ENCODE results near the gene ZNF821.
A peak's percentile ranks its signal among the peaks of the same experiment; 100 is the strongest.

Gene ZNF821

GRCh38 chr16:71851746-71852145, 32.2 kb downstream of the ZNF821 start:
- Histone ChIP-seq H4K20me1 (ENCODE audit: insufficient read depth, low read length, poor library complexity, severe bottlenecking) (peaks cover 2% of the 10 kb centered on the region), H3K9me2 (replicated peaks; ENCODE audit: low read depth, low read length) (no peaks in the 10 kb centered on the region), H3K36me3 (ENCODE audit: insufficient read depth, low read length) (peaks cover 20% of the 10 kb centered on the region; the same call in 1 of the 2 replicates), H3F3A (ENCODE audit: low read depth) (no peaks in the 10 kb centered on the region), H3K9ac (ENCODE audit: low read depth, low read length, poor library complexity, severe bottlenecking) (no peak overlapping the region), H3K27me3 (ENCODE audit: insufficient read depth, low read length, poor library complexity, severe bottlenecking) (no peaks in the 10 kb centered on the region), H3K4me1 (ENCODE audit: insufficient read depth, low read length, poor library complexity, severe bottlenecking) (peaks cover 18% of the 10 kb centered on the region), H3K9me3 (ENCODE audit: insufficient read depth, low read depth, low read length) (no peaks in the 10 kb centered on the region), H3K4me2 (ENCODE audit: low read depth, low read length, poor library complexity, severe bottlenecking) (peak overlapping the region; percentile 19), H3K4me3 (ENCODE audit: low read length, poor library complexity, severe bottlenecking) (no peak overlapping the region), H3K79me2 (ENCODE audit: insufficient read depth, low read length) (peaks cover 19% of the 10 kb centered on the region), H2AFZ (ENCODE audit: low read length) (no peak overlapping the region)
- TF ChIP-seq, protein P1, sequence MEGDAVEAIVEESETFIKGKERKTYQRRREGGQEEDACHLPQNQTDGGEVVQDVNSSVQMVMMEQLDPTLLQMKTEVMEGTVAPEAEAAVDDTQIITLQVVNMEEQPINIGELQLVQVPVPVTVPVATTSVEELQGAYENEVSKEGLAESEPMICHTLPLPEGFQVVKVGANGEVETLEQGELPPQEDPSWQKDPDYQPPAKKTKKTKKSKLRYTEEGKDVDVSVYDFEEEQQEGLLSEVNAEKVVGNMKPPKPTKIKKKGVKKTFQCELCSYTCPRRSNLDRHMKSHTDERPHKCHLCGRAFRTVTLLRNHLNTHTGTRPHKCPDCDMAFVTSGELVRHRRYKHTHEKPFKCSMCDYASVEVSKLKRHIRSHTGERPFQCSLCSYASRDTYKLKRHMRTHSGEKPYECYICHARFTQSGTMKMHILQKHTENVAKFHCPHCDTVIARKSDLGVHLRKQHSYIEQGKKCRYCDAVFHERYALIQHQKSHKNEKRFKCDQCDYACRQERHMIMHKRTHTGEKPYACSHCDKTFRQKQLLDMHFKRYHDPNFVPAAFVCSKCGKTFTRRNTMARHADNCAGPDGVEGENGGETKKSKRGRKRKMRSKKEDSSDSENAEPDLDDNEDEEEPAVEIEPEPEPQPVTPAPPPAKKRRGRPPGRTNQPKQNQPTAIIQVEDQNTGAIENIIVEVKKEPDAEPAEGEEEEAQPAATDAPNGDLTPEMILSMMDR (conservative IDR thresholded peaks at IDR 0.05; ENCODE audit: low read length): no peak
- no peak for TF ChIP-seq EZH2phosphoT487 (IDR thresholded peaks at IDR 0.05; ENCODE audit: borderline replicate concordance)

DNA sequence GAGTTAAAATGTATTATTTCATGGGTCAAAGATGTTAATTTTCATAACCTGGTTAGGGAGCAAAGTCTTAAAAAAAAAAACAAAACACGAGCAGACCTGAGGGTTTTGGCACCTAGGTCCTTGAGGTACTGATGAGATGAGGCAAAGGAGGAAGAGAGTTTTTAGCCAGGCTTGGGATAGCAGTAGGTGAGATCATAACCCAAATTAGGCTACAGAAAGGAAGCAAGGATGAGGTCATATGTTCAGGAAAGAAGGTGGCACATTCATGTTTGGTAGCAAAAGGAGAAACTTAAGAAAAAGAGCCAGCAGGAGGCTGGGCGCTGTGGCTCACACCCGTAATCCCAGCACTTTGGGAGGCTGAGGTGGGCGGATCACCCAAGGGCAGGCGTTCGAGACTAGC, 35.4 kb downstream of the ZNF821 start:
- Histone ChIP-seq H3F3A (ENCODE audit: low read depth) (no peaks in the 10 kb centered on the region), H3K4me2 (ENCODE audit: low read depth, low read length, poor library complexity, severe bottlenecking) (peak overlapping the region; percentile 98), H3K9ac (ENCODE audit: low read depth, low read length, poor library complexity, severe bottlenecking) (no peak overlapping the region), H3K79me2 (ENCODE audit: insufficient read depth, low read length) (peaks cover 28% of the 10 kb centered on the region), H3K9me3 (ENCODE audit: insufficient read depth, low read depth, low read length) (no peaks in the 10 kb centered on the region), H3K27me3 (ENCODE audit: insufficient read depth, low read length, poor library complexity, severe bottlenecking) (no peaks in the 10 kb centered on the region), H2AFZ (ENCODE audit: low read length) (no peak overlapping the region), H3K36me3 (ENCODE audit: insufficient read depth, low read length) (peaks cover 20% of the 10 kb centered on the region; the same call in 1 of the 2 replicates), H3K4me1 (ENCODE audit: insufficient read depth, low read length, poor library complexity, severe bottlenecking) (peaks cover 17% of the 10 kb centered on the region), H4K20me1 (ENCODE audit: insufficient read depth, low read length, poor library complexity, severe bottlenecking) (peaks cover 11% of the 10 kb centered on the region), H3K4me3 (ENCODE audit: low read length, poor library complexity, severe bottlenecking) (no peak overlapping the region), H3K9me2 (replicated peaks; ENCODE audit: low read depth, low read length) (no peaks in the 10 kb centered on the region)
- TF ChIP-seq EZH2phosphoT487 (IDR thresholded peaks at IDR 0.05; ENCODE audit: borderline replicate concordance): no peak
- TF ChIP-seq, protein P1 (conservative IDR thresholded peaks at IDR 0.05; ENCODE audit: low read length): no peak

- Histone ChIP-seq H3K4me3 (ENCODE audit: low read length, poor library complexity, severe bottlenecking) (peak overlapping the region; percentile 95), H3K27me3 (ENCODE audit: insufficient read depth, low read length, poor library complexity, severe bottlenecking) (no peaks in the 10 kb centered on the region), H3K79me2 (ENCODE audit: insufficient read depth, low read length) (peaks cover 28% of the 10 kb centered on the region), H3K9ac (ENCODE audit: low read depth, low read length, poor library complexity, severe bottlenecking) (peak overlapping the region; percentile 82), H3K36me3 (ENCODE audit: insufficient read depth, low read length) (peaks cover 20% of the 10 kb centered on the region; the same call in 1 of the 2 replicates), H3K4me1 (ENCODE audit: insufficient read depth, low read length, poor library complexity, severe bottlenecking) (peaks cover 17% of the 10 kb centered on the region), H3K9me3 (ENCODE audit: insufficient read depth, low read depth, low read length) (no peaks in the 10 kb centered on the region), H2AFZ (ENCODE audit: low read length) (no peak overlapping the region), H3F3A (ENCODE audit: low read depth) (no peaks in the 10 kb centered on the region), H4K20me1 (ENCODE audit: insufficient read depth, low read length, poor library complexity, severe bottlenecking) (peaks cover 11% of the 10 kb centered on the region), H3K9me2 (replicated peaks; ENCODE audit: low read depth, low read length) (no peaks in the 10 kb centered on the region), H3K4me2 (ENCODE audit: low read depth, low read length, poor library complexity, severe bottlenecking) (peak overlapping the region; percentile 98)
- no peak for TF ChIP-seq EZH2phosphoT487 (IDR thresholded peaks at IDR 0.05; ENCODE audit: borderline replicate concordance)
- TF ChIP-seq, protein P1 (conservative IDR thresholded peaks at IDR 0.05; ENCODE audit: low read length): no peak
Observed at GRCh38 chr16:71847096-71847495, 36.9 kb downstream of the ZNF821 start.

All from Loucy (cell line).